Jurkat, Clone E6-1 (cell line): ENCODE measurements around the gene RSU1.
"Not testable (repeated sequence)": the region's sequence is repeated elsewhere in the genome, so short reads cannot be mapped to it uniquely, and the experiment has no call there.

ENCODE experiments used
- DNase-seq: peaks from one replicate; pipeline ENCODE4 v3.0.0-alpha.2; 2011; ENCODE audit warnings: low read depth, low spot score
- H3K4me3 ChIP-seq: 2 replicates; pipeline ENCODE4 v1.5.1; 2011; ENCODE audit warnings: mild to moderate bottlenecking, low read length, control low read depth, moderate library complexity

RSU1 gene

DNA sequence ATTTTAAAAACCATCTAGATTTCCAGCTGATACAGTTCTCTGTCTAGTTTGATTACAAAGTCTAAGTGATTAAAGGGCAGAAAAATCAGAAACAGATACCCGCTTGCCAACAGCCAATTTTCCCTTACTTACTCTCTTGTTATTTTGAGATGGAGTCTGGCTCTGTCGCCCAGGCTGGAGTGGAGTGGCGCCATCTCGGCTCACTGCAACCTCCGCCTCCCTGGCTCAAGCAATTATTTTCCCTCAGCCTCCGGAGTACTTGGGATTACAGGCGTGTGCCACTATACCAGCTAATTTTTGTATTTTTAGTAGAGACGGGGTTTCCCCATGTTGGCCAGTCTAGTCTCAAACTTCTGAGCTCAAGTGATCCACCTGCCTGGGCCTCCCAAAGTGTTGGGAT lies 10.2 kb upstream of the RSU1 start:
- not testable (repeated sequence) for DNase-seq, H3K4me3 ChIP-seq

GRCh38 chr10:16822726-16823360 lies 5.6 kb upstream of the RSU1 start:
- no peak overlapping the region for H3K4me3 ChIP-seq

GRCh38 chr10:16822027-16822426 lies 4.8 kb upstream of the RSU1 start:
- no peak for DNase-seq
- H3K4me3 ChIP-seq, result no peak overlapping the region

More at GRCh38 chr10:16822726-16823360, 5.6 kb upstream of the RSU1 start:
- no peak for DNase-seq

GRCh38 chr10:16820421-16820820 lies 3.2 kb upstream of the RSU1 start:
- no peak overlapping the region for H3K4me3 ChIP-seq
- DNase-seq, result no peak

DNA sequence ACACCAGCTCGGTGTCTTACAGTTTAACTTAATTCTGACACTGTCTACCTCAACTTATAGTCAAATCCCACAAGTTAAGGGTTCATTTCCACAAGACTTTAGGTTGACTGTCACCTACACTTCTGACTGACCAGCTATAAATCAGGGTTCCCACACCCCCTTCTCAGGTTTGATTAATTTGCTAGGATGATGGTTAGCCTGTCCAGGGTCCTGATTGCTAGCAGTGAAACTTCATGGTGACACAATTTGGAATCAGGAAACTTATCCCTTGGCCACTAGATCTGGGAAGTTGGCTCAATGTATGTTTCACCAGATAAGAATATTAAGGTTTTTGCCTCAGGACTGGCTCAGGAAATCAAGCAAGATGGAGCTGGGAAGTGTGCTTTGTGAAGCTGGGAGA lies 2.8 kb upstream of the RSU1 start:
- no peak overlapping the region for H3K4me3 ChIP-seq
- no peak for DNase-seq

GRCh38 chr10:16819436-16819835 lies 2.2 kb upstream of the RSU1 start:
- H3K4me3 ChIP-seq, result no peak overlapping the region
- DNase-seq, result no peak

GRCh38 chr10:16819026-16819425 lies 1.8 kb upstream of the RSU1 start:
- DNase-seq, result no peak
- no peak overlapping the region for H3K4me3 ChIP-seq

DNA sequence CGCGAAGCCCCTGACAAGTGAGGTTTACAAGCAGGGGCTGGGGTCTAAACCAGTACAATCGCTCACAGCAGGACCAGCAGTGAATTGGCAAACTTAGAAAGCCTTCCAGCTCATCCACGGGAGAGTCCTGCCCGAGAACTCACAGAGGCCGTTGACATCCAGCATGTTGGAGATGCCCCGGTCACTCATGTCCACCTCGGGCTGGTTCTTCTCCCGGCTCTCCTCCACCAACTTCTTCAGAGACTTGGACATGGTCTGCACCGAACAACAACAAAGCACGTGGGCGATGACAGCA lies 447 bp downstream of the RSU1 start:
- peak overlapping the region; percentile 88 for H3K4me3 ChIP-seq
- no peak for DNase-seq

- peak overlapping the region; percentile 88 for H3K4me3 ChIP-seq
- no peak for DNase-seq
These were observed 1.1 kb downstream of the RSU1 start for GRCh38 chr10:16816171-16816570.

GRCh38 chr10:16814012-16814411 lies 3.2 kb downstream of the RSU1 start:
- no peak overlapping the region for H3K4me3 ChIP-seq
- DNase-seq, result no peak

DNA sequence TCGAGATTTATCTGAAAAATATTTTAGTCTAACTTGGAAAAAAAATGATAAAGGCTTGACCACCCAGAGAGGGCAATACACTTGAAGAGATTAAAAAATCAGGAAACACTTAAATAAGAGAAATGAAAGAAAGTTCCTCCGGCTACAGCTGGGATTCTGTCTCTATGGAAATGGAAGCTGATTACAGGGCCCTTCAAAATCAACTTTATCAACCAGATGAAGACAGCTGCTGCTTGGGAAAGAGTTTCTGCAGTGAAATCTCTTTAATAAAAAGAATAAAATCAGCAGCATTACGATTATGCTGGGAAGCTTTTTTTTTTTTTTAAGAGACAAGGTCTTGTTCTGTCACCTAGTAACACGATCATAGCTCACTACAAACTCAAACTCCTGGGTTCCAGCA lies 4.5 kb downstream of the RSU1 start:
- no peak for DNase-seq
- no peak overlapping the region for H3K4me3 ChIP-seq

DNA sequence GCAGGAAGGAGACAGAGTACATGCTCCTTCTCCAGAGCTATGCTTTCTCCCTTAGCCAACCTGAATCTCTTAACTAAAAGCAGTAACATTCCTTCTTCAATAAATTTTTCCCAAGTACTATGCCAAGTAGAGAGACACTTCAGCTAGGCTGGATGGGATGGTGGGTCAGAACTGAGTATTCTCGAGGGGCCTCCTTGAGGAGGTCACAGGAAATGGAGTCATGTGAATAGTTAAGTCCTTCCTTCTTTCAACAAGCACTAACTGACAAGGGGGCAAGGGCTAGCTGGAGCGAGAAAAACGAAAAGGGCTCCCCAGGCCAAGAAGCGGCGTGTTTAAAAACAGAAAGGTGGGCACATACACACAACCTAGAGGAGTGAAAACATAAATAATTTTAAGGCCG lies 5.5 kb downstream of the RSU1 start:
- no peak overlapping the region for H3K4me3 ChIP-seq
- DNase-seq, result no peak

- H3K4me3 ChIP-seq, result no peak overlapping the region
- DNase-seq, result no peak
These were observed 5.9 kb downstream of the RSU1 start for GRCh38 chr10:16811292-16811691.

DNA sequence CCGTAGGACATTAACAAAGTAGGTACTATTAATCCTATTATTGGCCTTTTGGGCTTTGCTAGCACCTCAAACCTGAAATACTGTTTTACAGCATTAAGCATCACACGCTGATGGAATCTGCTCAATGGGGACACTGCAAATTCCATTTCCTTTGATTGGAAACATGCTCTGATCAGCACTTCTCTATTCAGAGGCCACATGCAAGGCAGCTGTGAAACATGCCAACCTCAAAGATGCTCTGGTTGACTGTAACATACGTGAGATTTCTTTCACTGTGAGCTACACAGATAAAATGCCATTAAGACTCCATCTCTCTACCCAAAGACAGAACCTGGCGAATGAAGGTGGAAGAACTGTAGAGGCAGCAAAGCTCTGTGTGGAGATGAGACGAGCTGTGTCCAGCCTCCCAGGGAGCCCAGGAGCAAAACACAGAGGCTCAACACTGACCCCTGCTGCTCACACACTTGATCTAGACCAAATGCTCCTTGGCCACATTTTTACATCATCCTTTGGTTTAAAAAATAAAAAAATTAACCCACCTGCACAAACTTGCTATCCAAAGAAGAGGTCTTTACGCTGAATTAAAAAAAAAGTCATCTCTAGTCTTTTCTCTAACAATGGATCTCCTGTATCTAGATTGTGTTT lies 8.0 kb downstream of the RSU1 start:
- no peak for DNase-seq
- H3K4me3 ChIP-seq, result no peak overlapping the region

DNA sequence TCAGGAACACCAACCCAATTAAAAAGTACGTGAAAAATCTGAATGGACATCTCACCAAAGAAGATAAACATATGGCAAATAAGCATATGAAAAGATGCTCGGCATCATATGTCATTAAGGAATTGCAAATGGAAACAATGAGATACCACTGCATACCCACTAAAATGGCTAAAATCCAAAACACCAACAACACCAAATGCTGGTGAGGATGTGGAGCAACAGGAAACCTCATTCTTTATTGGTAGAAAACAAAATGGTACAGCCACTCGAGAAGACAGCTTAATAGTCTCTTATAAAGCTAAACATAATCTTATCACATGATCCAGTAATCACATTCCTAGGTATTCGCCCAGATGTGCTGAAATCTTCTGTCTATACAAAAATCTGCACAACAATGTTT lies 13.1 kb downstream of the RSU1 start:
- H3K4me3 ChIP-seq, result no peak overlapping the region

DNA sequence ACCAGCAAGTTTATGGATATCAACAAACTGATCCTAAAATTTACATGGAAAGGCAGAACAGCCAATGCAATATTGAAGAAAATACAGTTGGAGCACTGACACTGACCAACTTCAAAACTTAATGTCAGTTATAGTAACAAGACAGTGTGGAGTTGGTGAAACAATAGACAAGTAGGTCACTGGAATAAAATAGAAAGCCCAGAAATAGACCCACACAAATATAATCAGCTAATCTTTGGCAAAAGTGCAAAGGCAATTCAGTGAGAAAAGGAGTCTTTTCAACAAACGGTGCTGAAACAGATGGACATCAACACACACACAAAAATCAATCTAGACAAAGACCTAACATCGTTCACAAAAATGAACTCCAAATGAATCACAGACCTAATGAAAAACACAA lies 13.8 kb downstream of the RSU1 start:
- no peak for DNase-seq
- no peak overlapping the region for H3K4me3 ChIP-seq

More for the DNA sequence above, 13.1 kb downstream of the RSU1 start:
- DNase-seq, result no peak

- no peak overlapping the region for H3K4me3 ChIP-seq
- DNase-seq, result no peak
These were observed 17.6 kb downstream of the RSU1 start for GRCh38 chr10:16799621-16800020.

DNA sequence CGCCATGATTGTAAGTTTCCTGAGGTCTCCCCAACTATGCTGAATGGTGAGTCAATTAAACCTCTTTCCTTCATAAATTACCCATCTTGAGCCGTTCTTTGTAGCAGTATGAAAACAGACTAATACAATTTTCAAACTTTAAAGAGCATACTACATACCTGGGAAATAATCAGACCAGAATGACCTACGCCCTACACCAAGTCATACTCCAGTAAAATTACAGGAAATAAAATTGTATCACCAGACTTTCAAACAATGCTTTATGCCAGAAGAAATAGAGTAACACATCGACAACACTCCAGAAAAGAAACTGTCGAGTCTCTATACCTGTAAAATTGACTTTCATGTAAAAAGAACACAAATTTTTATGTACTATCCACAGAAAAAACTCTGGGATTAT lies 18.7 kb downstream of the RSU1 start:
- no peak overlapping the region for H3K4me3 ChIP-seq
- DNase-seq, result no peak

GRCh38 chr10:16795410-16796073 lies 21.7 kb downstream of the RSU1 start:
- H3K4me3 ChIP-seq, result no peak overlapping the region
- no peak for DNase-seq

DNA sequence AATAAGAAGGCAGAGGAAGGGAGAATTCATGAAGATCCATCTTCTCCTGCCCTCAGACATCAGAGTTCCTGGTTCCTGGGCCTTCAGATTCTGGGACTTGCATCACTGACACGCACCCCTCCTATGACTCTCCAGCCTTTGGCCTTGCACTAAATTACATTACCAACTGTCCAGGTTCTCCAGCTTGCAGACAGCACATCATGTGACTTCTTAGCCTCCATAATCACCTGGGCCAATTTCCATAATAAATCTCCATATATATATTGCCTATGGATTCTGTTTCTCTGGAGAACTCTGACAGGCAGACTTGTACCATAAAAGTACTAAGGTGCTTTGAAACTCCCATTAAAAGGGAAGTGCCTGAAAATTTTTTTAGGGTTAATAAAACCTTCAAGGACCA lies 23.2 kb downstream of the RSU1 start:
- H3K4me3 ChIP-seq, result no peak overlapping the region
- DNase-seq, result no peak

DNA sequence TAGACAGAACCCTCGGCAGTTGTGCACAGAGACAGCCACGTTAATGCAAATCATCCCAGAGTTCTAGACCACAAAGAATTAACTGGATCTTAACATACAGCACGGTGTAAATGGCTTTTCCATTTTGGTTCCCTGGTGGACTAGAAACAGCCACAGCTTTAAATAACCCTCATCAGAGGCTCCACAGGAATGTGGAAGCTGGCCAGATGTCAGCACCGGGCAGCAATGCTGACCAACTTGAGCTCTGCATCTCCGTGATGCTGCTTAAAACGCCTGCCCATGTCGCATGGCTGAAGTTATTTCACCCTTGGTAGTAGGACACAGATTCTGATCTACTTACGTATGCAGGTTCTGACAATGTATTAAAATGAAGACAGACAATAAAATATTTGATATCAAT lies 24.5 kb downstream of the RSU1 start:
- no peak for DNase-seq
- H3K4me3 ChIP-seq, result no peak overlapping the region
